Kidney (tissue), 14 donors: ENCODE data around the gene RPS10. TPM values are rescaled to one million over a fixed set of nuclear protein-coding genes. Genes with fewer than 3 reads are reported as not detected.
"Not testable (repeated sequence)": the region's sequence is repeated elsewhere in the genome, so short reads cannot be mapped to it uniquely, and the experiment has no call there.

Experiments used
- DNase-seq, 5 donors: peaks; one replicate each; pipeline ENCODE4 v3.0.0-alpha.2; 2013 to 2020
- FAIRE-seq: peaks from 2 replicates; lab custom pipeline; 2012; peaks lifted over from hg19 to GRCh38; lab: Jason Lieb, UNC
- H3K27ac ChIP-seq, 2 donors: one replicate each; pipeline ENCODE4 v1.7.0; 2013; ENCODE audit warnings: low read depth in 2 of 2, low read length in 2 of 2, inconsistent platforms in 1 of 2
- H3K27me3 ChIP-seq: one replicate; pipeline ENCODE4 v1.7.1; 2013; ENCODE audit warnings: low read length, inconsistent platforms; ENCODE audit not compliant: control insufficient read depth, insufficient read depth
- H3K36me3 ChIP-seq, 3 donors: one replicate each; pipeline versions ENCODE4 v1.7.0 to v1.7.1; 2013; ENCODE audit warnings: low read length in 3 of 3, control low read depth in 1 of 3, inconsistent platforms in 1 of 3; ENCODE audit not compliant: insufficient read depth in 3 of 3, control insufficient read depth in 2 of 3
- H3K4me1 ChIP-seq, 3 donors: one replicate each; pipeline versions ENCODE4 v1.7.0 to v1.7.1; 2013; ENCODE audit warnings: low read length in 3 of 3, inconsistent platforms in 1 of 3, low read depth in 1 of 3; ENCODE audit not compliant: control insufficient read depth in 2 of 3, insufficient read depth in 2 of 3
- H3K4me3 ChIP-seq, 3 donors: one replicate each; pipeline versions ENCODE4 v1.7.0 to v1.8.1; 2013; ENCODE audit warnings: low read length in 3 of 3, control low read depth in 1 of 3, inconsistent platforms in 1 of 3
- H3K9ac ChIP-seq, 3 donors: one replicate each; pipeline versions ENCODE4 v1.7.0 to v1.7.1; 2013; ENCODE audit warnings: low read length in 3 of 3, control low read depth in 1 of 3, inconsistent platforms in 1 of 3
- H3K9me3 ChIP-seq, 3 donors: one replicate each; pipeline versions ENCODE4 v1.7.0 to v1.7.1; 2013; ENCODE audit warnings: low read length in 3 of 3, control low read depth in 1 of 3, inconsistent platforms in 1 of 3; ENCODE audit not compliant: control insufficient read depth in 2 of 3, insufficient read depth in 1 of 3
- CTCF ChIP-seq: IDR thresholded peaks from 3 replicates; pipeline ENCODE4 v1.5.1; 2012; ENCODE audit warnings: mild to moderate bottlenecking, moderate library complexity, borderline replicate concordance; ENCODE audit not compliant: insufficient read depth; ENCODE audit errors: extremely low read depth
- intact Hi-C: fragments of 100-400 bp; cut with DNase I; formaldehyde crosslinking; loops from one replicate; pipeline ENCODE4 v1.11.1; 2022
- polyA plus RNA-seq: library from polyadenylated mRNA; stranded (reverse); fragments of 350-450 nt; fragmentation: Illumina TruSeq; extraction: RNeasy Lipid Tissue Mini Kit (QIAGEN cat#74804); gene quantifications from one replicate; pipeline ENCODE4 v1.2.3, GENCODE V29; 2014; ENCODE audit warnings: low read depth, low replicate concordance; ENCODE audit not compliant: insufficient read depth
- total RNA-seq: library from RNA; stranded (reverse); fragmentation: NEBNext Ultra II Directional; extraction: Animal tissue kit (Norgen Biotek cat#: 25700); gene quantifications from one replicate; pipeline ENCODE4 v1.2.1, GENCODE V29; 2021
- donor health status: control.
- donor health status: control.
- donor health status: control.
- donor health status: control.
- donor health status: control.
- donor health status: DM: yes; HTN: yes; CAD: no.
- donor health status: Normal renal cell carcinoma (clear cell type).

RPS10 gene
- total and polyA plus RNA-seq, 2 donors from 2014 or later, result 1,138 to 2,105 TPM

- no peak for TF ChIP-seq CTCF
- no peak overlapping the region for H3K4me3 ChIP-seq
- H3K36me3 ChIP-seq, result no peaks in the 10 kb centered on the region
- no peaks in the 10 kb centered on the region for H3K9me3 ChIP-seq
- no peak for DNase-seq
- H3K4me1 ChIP-seq, result no peaks in the 10 kb centered on the region
- FAIRE-seq, result no peak
- intact Hi-C loops, result no loop called here
- H3K9ac ChIP-seq, result no peak overlapping the region
- H3K27ac ChIP-seq, result no peak overlapping the region
- no peaks in the 10 kb centered on the region for H3K27me3 ChIP-seq
Measured at GRCh38 chr6:34375833-34376232, 50.0 kb downstream of the RPS10 start.

GRCh38 chr6:34374508-34374907, 51.4 kb downstream of the RPS10 start:
- Histone ChIP-seq H3K4me3 (no peak overlapping the region), H3K9ac (no peak overlapping the region), H3K27me3 (no peaks in the 10 kb centered on the region), H3K27ac (no peak overlapping the region), H3K4me1 (peaks cover 0 to 4% (median 0%) of the 10 kb centered on the region in 3 donors), H3K9me3 (no peaks in the 10 kb centered on the region), H3K36me3 (no peaks in the 10 kb centered on the region)
- FAIRE-seq (no peak), DNase-seq (no peak)
- intact Hi-C loops, result no loop called here
- no peak for TF ChIP-seq CTCF

- no peak overlapping the region for H3K9ac ChIP-seq
- H3K4me3 ChIP-seq, result no peak overlapping the region
- H3K27ac ChIP-seq, result no peak overlapping the region
- no peaks in the 10 kb centered on the region for H3K9me3 ChIP-seq
- H3K27me3 ChIP-seq, result no peaks in the 10 kb centered on the region
- intact Hi-C loops, result no loop called here
- no peak for TF ChIP-seq CTCF
- no peak for DNase-seq
- no peak for FAIRE-seq
- peaks cover 0 to 4% (median 0%) of the 10 kb centered on the region in 3 donors for H3K4me1 ChIP-seq
- no peaks in the 10 kb centered on the region for H3K36me3 ChIP-seq
Measured at GRCh38 chr6:34374069-34374468, 51.8 kb downstream of the RPS10 start.

- H3K36me3 ChIP-seq, result no peaks in the 10 kb centered on the region
- H3K4me3 ChIP-seq, result no peak overlapping the region
- FAIRE-seq (no peak), DNase-seq (no peak)
- peaks cover 0 to 4% (median 0%) of the 10 kb centered on the region in 3 donors for H3K4me1 ChIP-seq
- no peak overlapping the region for H3K27ac ChIP-seq
- no peaks in the 10 kb centered on the region for H3K9me3 ChIP-seq
- no peak for TF ChIP-seq CTCF
- H3K9ac ChIP-seq, result no peak overlapping the region
- no peaks in the 10 kb centered on the region for H3K27me3 ChIP-seq
- intact Hi-C loops, result no loop called here
Measured at GRCh38 chr6:34373511-34373910, 52.4 kb downstream of the RPS10 start.

- DNase-seq, H3K9ac ChIP-seq, H3K4me1 ChIP-seq, intact Hi-C loops, H3K4me3 ChIP-seq, H3K9me3 ChIP-seq, H3K27me3 ChIP-seq, H3K36me3 ChIP-seq, FAIRE-seq, H3K27ac ChIP-seq: not testable (repeated sequence)
Measured at GRCh38 chr6:34371865-34372264, 54.0 kb downstream of the RPS10 start.
